Right lobe of liver (tissue), 6 donors: ENCODE measurements around the gene APLN. TPM values are rescaled to one million over a fixed set of nuclear protein-coding genes. Genes with fewer than 3 reads are reported as not detected.

Experiments used
- ATAC-seq, 4 donors: fragments of 200-7000 bp; cut with Tn5 transposase; one replicate each; pipeline ENCODE4 v1.9.1; 2020; ENCODE audit warnings: mild to moderate bottlenecking in 4 of 4, moderate library complexity in 4 of 4
- DNase-seq, 3 donors: peaks; one replicate each; pipeline ENCODE4 v3.0.0-alpha.2; 2020
- H3K27ac ChIP-seq, 3 donors: fragments of 200-600 bp; one replicate each; pipeline ENCODE4 v1.8.0; 2022
- H3K27me3 ChIP-seq, 2 donors: fragments of 200-600 bp; one replicate each; pipeline ENCODE4 v1.8.0; 2022
- H3K36me3 ChIP-seq, 4 donors: fragments of 200-600 bp; sonication (generic) in 1 of 4; one replicate each; pipeline versions ENCODE4 v1.5.1 to v1.8.0; 2017 to 2022; ENCODE audit warnings: control low read depth in 1 of 4
- H3K4me1 ChIP-seq, 4 donors: fragments of 200-600 bp; sonication (generic) in 1 of 4; one replicate each; pipeline versions ENCODE4 v1.5.1 to v1.8.0; 2017 to 2022; ENCODE audit warnings: control low read depth in 1 of 4
- H3K4me3 ChIP-seq, 3 donors: fragments of 200-600 bp; one replicate each; pipeline ENCODE4 v1.8.0; 2022
- H3K9me3 ChIP-seq, 4 donors: fragments of 200-600 bp; sonication (generic) in 1 of 4; one replicate each; pipeline versions ENCODE4 v1.5.1 to v1.8.0; 2017 to 2022; ENCODE audit warnings: control low read depth in 1 of 4
- CTCF ChIP-seq, 4 donors: fragments of 200-600 bp in 3 of 4; fragments of 450-650 bp in 1 of 4; IDR thresholded peaks; one replicate each; pipeline versions ENCODE4 v1.5.1 to v1.8.0; 2016 to 2022; ENCODE audit warnings: antibody characterized with exemption in 4 of 4, mild to moderate bottlenecking in 2 of 4
- POLR2A ChIP-seq: fragments of 450-650 bp; IDR thresholded peaks from one replicate; pipeline ENCODE4 v1.6.1; 2017; ENCODE audit warnings: antibody characterized with exemption, mild to moderate bottlenecking
- WGBS: methylation state at CpG from one replicate; pipeline ENCODE4 v1.1.6; 2018; ENCODE audit warnings: low coverage, low lambda C conversion rate; ENCODE audit not compliant: insufficient coverage; ENCODE audit errors: missing lambda C conversion rate; 5-methylcytosine and 5-hydroxymethylcytosine counted together
- intact Hi-C, 2 donors: fragments of 100-400 bp; cut with DNase I; formaldehyde crosslinking; loops; one replicate each; pipeline versions ENCODE4 v1.11.2 to v1.14.1; 2022
- total RNA-seq, 6 experiments: library from RNA; depleted of rRNA in 2 of 6; stranded (reverse); fragments of >200 nt in 2 of 6; fragmentation: NEBNext Ultra II Directional in 3 of 6; extraction: Animal tissue kit (Norgen Biotek cat#: 25700) in 3 of 6; gene quantifications; one replicate each; pipeline versions ENCODE4 v1.1.0 to v1.2.4, GENCODE V29; 2016 to 2023
- donor health status: DM: no; HTN: yes; CAD: no.
- donor health status: DM: no; HTN: no; CAD: no.
- donor health status: DM: no; HTN: no; CAD: no.
- donor health status: DM: no; HTN: yes; CAD: no.
- donor health status: DM: no; HTN: yes; CAD: no.

The APLN gene
- total RNA-seq, 6 experiments from 2014 or later, result 0.17 to 5.3 (median 0.96) TPM

- TF ChIP-seq POLR2A, result no peak
- no peak for TF ChIP-seq CTCF (IDR thresholded peaks at IDR 0.05)
- no peak overlapping the region for H3K4me3 ChIP-seq
- H3K4me1 ChIP-seq, result peaks cover 0 to 4% (median 0%) of the 10 kb centered on the region in 4 donors
- H3K36me3 ChIP-seq, result no peaks in the 10 kb centered on the region
- no peaks in the 10 kb centered on the region for H3K27me3 ChIP-seq
- DNase-seq (no peak), ATAC-seq (peak in 1 of 4 donors; percentile 28)
- no peak overlapping the region for H3K27ac ChIP-seq
- H3K9me3 ChIP-seq, result no peaks in the 10 kb centered on the region
- intact Hi-C loops, result no loop called here
These were observed 43.4 kb upstream of the APLN start for GRCh38 chrX:129698150-129698549.

- intact Hi-C loops, result no loop called here
- 68% methylated on average over 5 of the region's 9 CpGs for WGBS
- H3K27me3 ChIP-seq, result no peaks in the 10 kb centered on the region
- H3K4me1 ChIP-seq, result peaks cover 0 to 9% (median 0%) of the 10 kb centered on the region in 4 donors
- no peaks in the 10 kb centered on the region for H3K36me3 ChIP-seq
- no peak overlapping the region for H3K27ac ChIP-seq
- DNase-seq, result no peak
- H3K4me3 ChIP-seq, result no peak overlapping the region
- H3K9me3 ChIP-seq, result no peaks in the 10 kb centered on the region
- TF ChIP-seq CTCF (IDR thresholded peaks at IDR 0.05), result no peak
- no peak for TF ChIP-seq POLR2A
- ATAC-seq, result no peak
These were observed 42.6 kb upstream of the APLN start for GRCh38 chrX:129697204-129697829.

- Histone ChIP-seq H3K9me3 (no peaks in the 10 kb centered on the region), H3K27me3 (no peaks in the 10 kb centered on the region), H3K4me1 (peaks cover 0 to 9% (median 0%) of the 10 kb centered on the region in 4 donors), H3K36me3 (no peaks in the 10 kb centered on the region), H3K27ac (no peak overlapping the region), H3K4me3 (no peak overlapping the region)
- DNase-seq (no peak), ATAC-seq (no peak)
- WGBS, result 43% methylated on average over 8 of the region's 8 CpGs
- intact Hi-C loops, result no loop called here
- TF ChIP-seq POLR2A (no peak), CTCF (IDR thresholded peaks at IDR 0.05) (no peak)
These were observed 41.9 kb upstream of the APLN start for GRCh38 chrX:129696463-129697155.

GRCh38 chrX:129695937-129696336 is 41.2 kb upstream of the APLN start:
- Histone ChIP-seq H3K4me3 (no peak overlapping the region), H3K4me1 (peaks cover 0 to 9% (median 0%) of the 10 kb centered on the region in 4 donors), H3K36me3 (no peaks in the 10 kb centered on the region), H3K9me3 (no peaks in the 10 kb centered on the region), H3K27me3 (no peaks in the 10 kb centered on the region), H3K27ac (no peak overlapping the region)
- WGBS, result 78% methylated on average over 8 of the region's 8 CpGs
- ATAC-seq (no peak), DNase-seq (no peak)
- TF ChIP-seq CTCF (IDR thresholded peaks at IDR 0.05) (no peak), POLR2A (no peak)
- intact Hi-C loops, result no loop called here
